BLaER1 (cell line): ENCODE measurements around the gene KCNIP4.

ENCODE experiments used
- H3K27ac ChIP-seq: shearing (Covaris generic); formaldehyde crosslinking; 2 replicates; pipeline ENCODE4 v1.8.1; 2022
- H3K27me3 ChIP-seq: shearing (Covaris generic); formaldehyde crosslinking; 2 replicates; pipeline ENCODE4 v1.8.1; 2022
- H3K36me3 ChIP-seq: shearing (Covaris generic); formaldehyde crosslinking; 2 replicates; pipeline ENCODE4 v1.8.1; 2022
- H3K4me1 ChIP-seq: shearing (Covaris generic); formaldehyde crosslinking; 2 replicates; pipeline ENCODE4 v1.8.1; 2022
- H3K4me2 ChIP-seq: shearing (Covaris generic); formaldehyde crosslinking; 2 replicates; pipeline ENCODE4 v1.8.1; 2022
- H3K4me3 ChIP-seq: shearing (Covaris generic); formaldehyde crosslinking; 2 replicates; pipeline ENCODE4 v1.8.1; 2022
- H3K9ac ChIP-seq: shearing (Covaris generic); formaldehyde crosslinking; 2 replicates; pipeline ENCODE4 v1.8.1; 2022
- H3K9me3 ChIP-seq: shearing (Covaris generic); formaldehyde crosslinking; 2 replicates; pipeline ENCODE4 v1.8.1; 2022
- H4K20me1 ChIP-seq: shearing (Covaris generic); formaldehyde crosslinking; 2 replicates; pipeline ENCODE4 v1.8.1; 2022
- Cebpa-rat ChIP-seq: shearing (Covaris generic); IDR thresholded peaks from 2 replicates; pipeline ENCODE4 v1.8.1; 2022

KCNIP4 gene

GRCh38 chr4:21815651-21816377 is 132.8 kb downstream of the KCNIP4 start:
- H3K4me2 ChIP-seq = no peak overlapping the region
- H3K27ac ChIP-seq = no peak overlapping the region
- H3K9ac ChIP-seq = no peak overlapping the region
- H3K27me3 ChIP-seq = no peaks in the 10 kb centered on the region
- no peaks in the 10 kb centered on the region for H3K36me3 ChIP-seq
- H3K9me3 ChIP-seq = peaks cover 22% of the 10 kb centered on the region
- no peak overlapping the region for H3K4me3 ChIP-seq
- H4K20me1 ChIP-seq = no peaks in the 10 kb centered on the region
- no peaks in the 10 kb centered on the region for H3K4me1 ChIP-seq
- no peak for TF ChIP-seq Cebpa-rat

- H3K27me3 ChIP-seq = no peaks in the 10 kb centered on the region
- no peak overlapping the region for H3K4me3 ChIP-seq
- no peaks in the 10 kb centered on the region for H3K4me1 ChIP-seq
- H3K4me2 ChIP-seq = no peak overlapping the region
- no peak overlapping the region for H3K27ac ChIP-seq
- no peaks in the 10 kb centered on the region for H4K20me1 ChIP-seq
- no peak for TF ChIP-seq Cebpa-rat
- no peaks in the 10 kb centered on the region for H3K36me3 ChIP-seq
- H3K9me3 ChIP-seq = peaks cover 4% of the 10 kb centered on the region; the same call in 1 of the 2 replicates
- H3K9ac ChIP-seq = no peak overlapping the region
These were observed 137.0 kb downstream of the KCNIP4 start for GRCh38 chr4:21811565-21811964.

GRCh38 chr4:21806991-21807390 is 141.6 kb downstream of the KCNIP4 start:
- H3K4me3 ChIP-seq = no peak overlapping the region
- H3K9me3 ChIP-seq = no peaks in the 10 kb centered on the region
- no peaks in the 10 kb centered on the region for H4K20me1 ChIP-seq
- no peaks in the 10 kb centered on the region for H3K36me3 ChIP-seq
- no peaks in the 10 kb centered on the region for H3K4me1 ChIP-seq
- no peaks in the 10 kb centered on the region for H3K27me3 ChIP-seq
- H3K9ac ChIP-seq = no peak overlapping the region
- no peak overlapping the region for H3K4me2 ChIP-seq
- no peak overlapping the region for H3K27ac ChIP-seq
- no peak for TF ChIP-seq Cebpa-rat

GRCh38 chr4:21802406-21802805 is 146.2 kb downstream of the KCNIP4 start:
- Histone ChIP-seq H3K4me3 (no peak overlapping the region), H3K9me3 (no peaks in the 10 kb centered on the region), H3K27me3 (no peaks in the 10 kb centered on the region), H3K27ac (no peak overlapping the region), H3K36me3 (no peaks in the 10 kb centered on the region), H3K4me2 (no peak overlapping the region), H3K4me1 (no peaks in the 10 kb centered on the region), H3K9ac (no peak overlapping the region), H4K20me1 (no peaks in the 10 kb centered on the region)
- no peak for TF ChIP-seq Cebpa-rat

GRCh38 chr4:21801661-21802385 is 146.7 kb downstream of the KCNIP4 start:
- Histone ChIP-seq H3K4me3 (no peak overlapping the region), H3K9me3 (no peaks in the 10 kb centered on the region), H4K20me1 (no peaks in the 10 kb centered on the region), H3K4me2 (no peak overlapping the region), H3K36me3 (no peaks in the 10 kb centered on the region), H3K27ac (no peak overlapping the region), H3K4me1 (no peaks in the 10 kb centered on the region), H3K27me3 (no peaks in the 10 kb centered on the region), H3K9ac (no peak overlapping the region)
- no peak for TF ChIP-seq Cebpa-rat

GRCh38 chr4:21795091-21795490 is 153.5 kb downstream of the KCNIP4 start:
- H3K4me3 ChIP-seq = no peak overlapping the region
- no peak overlapping the region for H3K4me2 ChIP-seq
- no peaks in the 10 kb centered on the region for H3K9me3 ChIP-seq
- H3K27me3 ChIP-seq = no peaks in the 10 kb centered on the region
- H3K9ac ChIP-seq = no peak overlapping the region
- H3K4me1 ChIP-seq = no peaks in the 10 kb centered on the region
- no peaks in the 10 kb centered on the region for H3K36me3 ChIP-seq
- no peak for TF ChIP-seq Cebpa-rat
- H4K20me1 ChIP-seq = no peaks in the 10 kb centered on the region
- no peak overlapping the region for H3K27ac ChIP-seq

GRCh38 chr4:21792736-21793135 is 155.8 kb downstream of the KCNIP4 start:
- Histone ChIP-seq H3K27ac (no peak overlapping the region), H3K9ac (no peak overlapping the region), H4K20me1 (no peaks in the 10 kb centered on the region), H3K4me1 (no peaks in the 10 kb centered on the region), H3K9me3 (no peaks in the 10 kb centered on the region), H3K4me3 (no peak overlapping the region), H3K36me3 (no peaks in the 10 kb centered on the region), H3K27me3 (no peaks in the 10 kb centered on the region), H3K4me2 (no peak overlapping the region)
- TF ChIP-seq Cebpa-rat = no peak

- TF ChIP-seq Cebpa-rat = no peak
- Histone ChIP-seq H3K9ac (no peak overlapping the region), H3K4me2 (no peak overlapping the region), H3K27ac (no peak overlapping the region), H3K9me3 (no peaks in the 10 kb centered on the region), H3K4me3 (no peak overlapping the region), H3K4me1 (no peaks in the 10 kb centered on the region), H3K27me3 (no peaks in the 10 kb centered on the region), H3K36me3 (no peaks in the 10 kb centered on the region), H4K20me1 (no peaks in the 10 kb centered on the region)
These were observed 158.0 kb downstream of the KCNIP4 start for GRCh38 chr4:21790438-21791029.

- H3K36me3 ChIP-seq = no peaks in the 10 kb centered on the region
- no peak overlapping the region for H3K4me3 ChIP-seq
- no peak for TF ChIP-seq Cebpa-rat
- H3K4me1 ChIP-seq = peaks cover 7% of the 10 kb centered on the region; the same call in 1 of the 2 replicates
- no peak overlapping the region for H3K27ac ChIP-seq
- no peak overlapping the region for H3K9ac ChIP-seq
- H3K27me3 ChIP-seq = no peaks in the 10 kb centered on the region
- no peaks in the 10 kb centered on the region for H4K20me1 ChIP-seq
- no peak overlapping the region for H3K4me2 ChIP-seq
- H3K9me3 ChIP-seq = no peaks in the 10 kb centered on the region
These were observed 168.4 kb downstream of the KCNIP4 start for GRCh38 chr4:21780148-21780547.

GRCh38 chr4:21778702-21779101 is 169.9 kb downstream of the KCNIP4 start:
- Histone ChIP-seq H3K27ac (no peak overlapping the region), H3K4me2 (no peak overlapping the region), H3K4me1 (peaks cover 7% of the 10 kb centered on the region; the same call in 1 of the 2 replicates), H3K4me3 (no peak overlapping the region), H3K36me3 (no peaks in the 10 kb centered on the region), H3K27me3 (no peaks in the 10 kb centered on the region), H3K9ac (no peak overlapping the region), H4K20me1 (no peaks in the 10 kb centered on the region), H3K9me3 (no peaks in the 10 kb centered on the region)
- no peak for TF ChIP-seq Cebpa-rat
